ENCODE data around the gene HEXB. TPM values are rescaled to one million over a fixed set of nuclear protein-coding genes. Genes with fewer than 3 reads are reported as not detected.
"Not testable (repeated sequence)": the region's sequence is repeated elsewhere in the genome, so short reads cannot be mapped to it uniquely, and the experiment has no call there.

HEXB gene
- total RNA-seq, 3 donors from 2014 or later, result 132 to 169 (median 148) TPM

DNA sequence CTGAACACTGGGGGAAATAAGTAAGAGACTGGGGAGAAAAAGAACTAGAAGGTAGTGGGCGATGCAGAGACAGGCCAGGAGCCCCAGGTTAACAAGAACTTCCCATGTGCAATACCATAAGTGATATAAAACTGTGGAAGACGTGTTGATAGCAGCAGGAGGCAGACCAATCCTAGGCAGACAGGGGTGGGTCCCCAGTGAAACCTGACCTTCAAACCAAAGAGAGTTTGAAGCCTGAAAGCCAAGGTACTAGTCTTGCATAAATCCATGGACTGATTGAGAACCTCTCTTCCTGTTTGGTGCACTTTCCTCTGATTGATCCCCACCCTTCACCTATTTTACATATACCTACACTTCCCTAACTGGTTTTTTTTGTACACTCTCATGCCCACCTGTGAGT lies 15.2 kb upstream of the HEXB start:
- TF ChIP-seq, protein P1, sequence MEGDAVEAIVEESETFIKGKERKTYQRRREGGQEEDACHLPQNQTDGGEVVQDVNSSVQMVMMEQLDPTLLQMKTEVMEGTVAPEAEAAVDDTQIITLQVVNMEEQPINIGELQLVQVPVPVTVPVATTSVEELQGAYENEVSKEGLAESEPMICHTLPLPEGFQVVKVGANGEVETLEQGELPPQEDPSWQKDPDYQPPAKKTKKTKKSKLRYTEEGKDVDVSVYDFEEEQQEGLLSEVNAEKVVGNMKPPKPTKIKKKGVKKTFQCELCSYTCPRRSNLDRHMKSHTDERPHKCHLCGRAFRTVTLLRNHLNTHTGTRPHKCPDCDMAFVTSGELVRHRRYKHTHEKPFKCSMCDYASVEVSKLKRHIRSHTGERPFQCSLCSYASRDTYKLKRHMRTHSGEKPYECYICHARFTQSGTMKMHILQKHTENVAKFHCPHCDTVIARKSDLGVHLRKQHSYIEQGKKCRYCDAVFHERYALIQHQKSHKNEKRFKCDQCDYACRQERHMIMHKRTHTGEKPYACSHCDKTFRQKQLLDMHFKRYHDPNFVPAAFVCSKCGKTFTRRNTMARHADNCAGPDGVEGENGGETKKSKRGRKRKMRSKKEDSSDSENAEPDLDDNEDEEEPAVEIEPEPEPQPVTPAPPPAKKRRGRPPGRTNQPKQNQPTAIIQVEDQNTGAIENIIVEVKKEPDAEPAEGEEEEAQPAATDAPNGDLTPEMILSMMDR (IDR thresholded peaks at IDR 0.05), result no peak
- no peak for ATAC-seq
- no peak overlapping the region for H3K4me3 ChIP-seq
- no peaks in the 10 kb centered on the region for H3K36me3 ChIP-seq (ENCODE audit: low read depth)
- H3K4me1 ChIP-seq (ENCODE audit: low read depth), result no peaks in the 10 kb centered on the region
- no peaks in the 10 kb centered on the region for H3K9me3 ChIP-seq
- no peak for DNase-seq
- intact Hi-C loops (cut with DNase I, micrococcal nuclease), result no loop called here

DNA sequence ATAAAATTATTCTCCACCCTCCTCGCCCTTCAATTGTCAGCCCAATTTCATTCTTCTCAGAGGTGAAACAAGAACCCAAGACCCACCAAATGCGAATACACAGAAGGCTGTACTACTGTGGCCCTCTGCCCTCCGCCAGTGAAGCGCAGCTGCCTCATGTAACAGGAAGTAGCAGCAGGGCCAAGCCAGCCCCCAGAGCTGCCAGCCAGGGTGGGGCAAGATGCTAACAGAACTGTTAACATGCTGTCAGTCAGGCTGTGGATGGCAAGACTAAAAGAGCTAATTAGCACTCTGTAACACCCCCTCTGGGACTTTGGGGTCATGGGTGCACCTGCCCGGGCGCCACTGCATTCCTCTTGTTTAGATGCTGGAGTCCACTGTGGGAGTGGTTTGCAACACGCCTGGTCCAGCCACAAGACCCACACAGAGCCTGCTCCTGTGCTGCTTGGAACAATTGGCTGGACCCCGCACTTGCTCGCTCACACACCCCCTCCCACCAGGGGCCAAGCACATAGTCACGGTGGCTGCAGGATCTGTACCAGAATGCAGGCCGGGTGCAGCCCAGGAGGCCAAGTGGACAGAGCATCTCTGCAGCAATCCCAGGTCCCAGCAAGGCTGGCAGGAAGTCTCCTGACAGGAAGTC lies 14.5 kb upstream of the HEXB start:
- no peak for ATAC-seq
- no peaks in the 10 kb centered on the region for H3K36me3 ChIP-seq (ENCODE audit: low read depth)
- DNase-seq, result no peak
- H3K4me1 ChIP-seq (ENCODE audit: low read depth), result no peaks in the 10 kb centered on the region
- no peak overlapping the region for H3K4me3 ChIP-seq
- no peaks in the 10 kb centered on the region for H3K9me3 ChIP-seq
- intact Hi-C loops (cut with DNase I, micrococcal nuclease), result no loop called here
- TF ChIP-seq, protein P1 (IDR thresholded peaks at IDR 0.05), result no peak

DNA sequence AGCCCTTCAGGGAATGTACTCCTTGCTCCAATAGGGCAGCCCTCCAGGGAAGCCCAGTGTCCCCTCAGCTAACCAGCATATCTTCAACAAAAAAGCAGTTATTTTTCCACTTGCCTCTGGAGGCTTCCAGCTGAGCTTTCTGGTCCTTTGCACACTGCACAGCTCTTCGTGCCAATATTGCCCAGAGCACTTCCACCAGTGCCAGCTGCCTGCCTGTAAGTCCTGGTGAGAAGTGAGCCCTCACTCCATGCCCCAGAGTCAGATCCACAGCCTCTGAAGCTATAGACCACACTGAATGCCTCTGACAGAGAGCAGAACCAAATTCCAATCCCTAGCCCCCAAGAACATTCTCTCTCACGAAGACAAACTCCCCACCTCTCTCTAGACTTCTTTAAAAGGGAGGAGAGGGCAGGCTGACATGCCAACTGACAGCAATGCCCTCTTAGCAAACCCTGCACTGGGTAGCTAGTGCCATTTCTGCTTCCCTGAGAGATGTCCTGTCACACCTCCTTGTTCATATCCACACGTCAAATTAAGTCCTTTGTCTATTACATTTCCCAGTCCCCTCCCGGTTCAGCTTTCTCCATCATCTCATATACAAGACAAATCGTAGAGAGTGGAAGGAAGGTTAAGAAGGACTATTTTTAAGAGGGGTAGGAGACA lies 12.7 kb upstream of the HEXB start:
- DNase-seq (no peak), ATAC-seq (no peak)
- Histone ChIP-seq H3K36me3 (ENCODE audit: low read depth) (no peaks in the 10 kb centered on the region), H3K4me3 (no peak overlapping the region), H3K9me3 (no peaks in the 10 kb centered on the region), H3K4me1 (ENCODE audit: low read depth) (no peaks in the 10 kb centered on the region)
- TF ChIP-seq, protein P1 (IDR thresholded peaks at IDR 0.05), result no peak
- intact Hi-C loops (cut with DNase I, micrococcal nuclease), result loop anchor here in 1 of 2 donors (2.0 kb wide), 1 partner anchor 246 kb away; no protein-coding TSS in a partner anchor

DNA sequence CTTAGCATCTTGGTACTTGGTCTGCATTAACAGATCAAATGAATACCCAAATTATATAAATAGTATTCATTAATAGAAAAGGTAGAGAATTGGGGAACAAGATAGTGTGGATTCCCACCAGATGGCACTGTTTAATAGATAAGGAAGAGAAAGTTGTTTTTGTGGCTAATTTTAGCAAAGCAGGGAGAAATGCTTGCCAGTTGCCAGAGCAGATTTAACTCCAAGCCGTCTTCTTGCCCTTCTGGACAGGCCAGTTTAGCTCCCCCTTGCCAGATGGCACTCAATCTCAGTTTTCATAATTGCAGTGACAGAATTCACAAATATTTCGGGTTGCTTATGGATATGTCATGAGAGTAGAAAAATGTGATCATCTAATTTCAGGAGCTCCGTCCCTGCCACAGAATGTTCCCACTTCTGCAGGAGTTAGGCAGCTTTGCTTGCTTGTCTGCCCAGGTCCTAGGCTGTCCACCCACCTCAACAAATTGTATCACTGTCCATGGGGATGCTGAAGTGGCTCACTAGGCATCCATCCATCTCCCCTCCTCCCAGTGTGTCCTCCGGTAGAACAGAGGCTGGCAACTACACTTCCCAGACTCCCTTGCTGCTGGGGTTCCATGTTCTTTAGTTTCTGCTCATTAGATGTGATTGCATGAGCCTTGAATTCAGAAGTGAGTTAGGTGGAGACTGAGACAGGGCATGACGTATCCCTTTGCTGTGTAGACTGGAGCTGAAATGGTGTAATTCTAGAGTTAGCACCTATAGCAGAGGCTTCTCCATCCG lies 11.8 kb upstream of the HEXB start:
- ATAC-seq (peak; percentile 26), DNase-seq (no peak)
- no peaks in the 10 kb centered on the region for H3K4me1 ChIP-seq (ENCODE audit: low read depth)
- intact Hi-C loops (cut with DNase I, micrococcal nuclease), result loop anchor here in 1 of 2 donors (2.0 kb wide), 1 partner anchor 246 kb away; no protein-coding TSS in a partner anchor
- H3K4me3 ChIP-seq, result no peak overlapping the region
- TF ChIP-seq, protein P1 (IDR thresholded peaks at IDR 0.05), result peak; percentile 8
- no peaks in the 10 kb centered on the region for H3K36me3 ChIP-seq (ENCODE audit: low read depth)
- no peaks in the 10 kb centered on the region for H3K9me3 ChIP-seq

DNA sequence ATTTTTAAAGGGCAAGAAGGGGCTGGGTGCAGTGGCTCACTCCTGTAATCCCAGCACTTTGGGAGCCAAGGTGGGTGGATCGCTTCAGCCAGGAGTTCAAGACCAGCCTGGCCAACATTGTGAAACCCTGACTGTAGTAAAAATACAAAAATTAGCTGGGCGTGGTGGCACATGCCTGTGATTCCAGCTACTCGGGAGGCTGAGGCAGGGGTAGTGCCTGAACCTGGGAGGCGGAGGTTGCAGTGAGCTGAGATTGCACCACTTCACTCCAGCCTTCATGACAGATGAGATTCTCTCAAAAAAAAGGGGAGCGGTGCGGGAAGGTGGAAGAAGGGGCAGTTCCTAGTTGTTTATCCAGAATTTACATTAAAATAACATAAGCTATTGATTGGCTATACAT lies 8.6 kb upstream of the HEXB start:
- H3K36me3 ChIP-seq (ENCODE audit: low read depth); H3K4me1 ChIP-seq (ENCODE audit: low read depth); H3K9me3 ChIP-seq; ATAC-seq; H3K4me3 ChIP-seq; DNase-seq; intact Hi-C loops (cut with DNase I, micrococcal nuclease): not testable (repeated sequence)

DNA sequence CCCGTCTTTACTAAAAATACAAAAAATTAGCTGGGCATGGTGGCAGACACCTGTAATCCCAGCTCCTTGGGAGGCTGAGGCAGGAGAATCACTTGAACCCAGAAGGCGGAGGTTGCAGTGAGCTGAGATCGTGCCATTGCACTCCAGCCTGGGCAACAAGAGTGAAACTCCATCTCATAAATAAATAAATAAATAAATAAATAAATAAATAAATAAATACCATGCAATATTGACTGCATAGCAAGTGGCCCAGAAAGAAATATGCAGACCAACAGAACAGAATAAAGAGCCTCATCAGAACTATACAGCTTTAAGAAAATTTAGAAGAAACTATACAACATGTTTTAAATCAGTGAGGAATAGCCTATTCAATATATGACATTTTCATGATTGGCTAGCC lies 6.9 kb upstream of the HEXB start:
- H3K9me3 ChIP-seq; DNase-seq; H3K36me3 ChIP-seq (ENCODE audit: low read depth); ATAC-seq; intact Hi-C loops (cut with DNase I, micrococcal nuclease); H3K4me3 ChIP-seq; H3K4me1 ChIP-seq (ENCODE audit: low read depth): not testable (repeated sequence)

DNA sequence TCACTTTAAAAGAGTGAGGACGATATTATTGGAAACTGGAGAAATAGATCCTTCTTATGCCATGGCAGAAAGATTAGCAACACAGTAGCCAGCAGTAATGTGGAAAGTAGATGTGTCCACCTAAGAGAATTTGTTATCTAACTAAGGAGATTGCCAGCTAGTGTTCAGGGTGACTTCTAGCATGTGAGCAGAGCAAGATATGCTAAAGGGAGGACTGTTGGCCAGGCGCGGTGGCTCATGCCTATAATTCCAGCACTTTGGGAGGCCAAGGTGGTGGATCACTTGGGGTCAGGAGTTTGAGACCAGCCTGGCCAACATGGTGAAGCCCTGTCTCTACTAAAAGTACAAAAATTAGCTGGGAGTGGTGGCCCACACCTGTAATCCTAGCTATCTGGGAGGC lies 5.7 kb upstream of the HEXB start:
- intact Hi-C loops (cut with DNase I, micrococcal nuclease); H3K9me3 ChIP-seq; H3K36me3 ChIP-seq (ENCODE audit: low read depth); H3K4me1 ChIP-seq (ENCODE audit: low read depth); ATAC-seq; H3K4me3 ChIP-seq; DNase-seq: not testable (repeated sequence)
